Liver (tissue), 9 donors: ENCODE data around the gene TMEM259. TPM values are rescaled to one million over a fixed set of nuclear protein-coding genes. Genes with fewer than 3 reads are reported as not detected.

Source experiments
- DNase-seq: peaks from one replicate; pipeline ENCODE4 v3.0.0-alpha.2; 2017; ENCODE audit warnings: low spot score
- H3K27ac ChIP-seq, 2 donors: one replicate each; pipeline ENCODE4 v1.7.0; 2013; ENCODE audit warnings: inconsistent platforms in 2 of 2, low read length in 2 of 2, control low read depth in 1 of 2, low read depth in 1 of 2, mild to moderate bottlenecking in 1 of 2
- H3K27me3 ChIP-seq, 4 donors: one replicate each; pipeline versions ENCODE4 v1.6.1 to v1.7.0; 2013; ENCODE audit warnings: low read length in 3 of 4, inconsistent platforms in 1 of 4, mild to moderate bottlenecking in 1 of 4, moderate library complexity in 1 of 4; ENCODE audit not compliant: control insufficient read depth in 4 of 4, insufficient read depth in 4 of 4
- H3K36me3 ChIP-seq, 4 donors: one replicate each; pipeline versions ENCODE4 v1.6.1 to v1.7.0; 2013; ENCODE audit warnings: low read length in 3 of 4, mild to moderate bottlenecking in 3 of 4, low read depth in 1 of 4, moderate library complexity in 1 of 4; ENCODE audit not compliant: control insufficient read depth in 4 of 4, insufficient read depth in 3 of 4
- H3K4me1 ChIP-seq, 4 donors: one replicate each; pipeline versions ENCODE4 v1.6.1 to v1.7.0; 2013; ENCODE audit warnings: low read length in 3 of 4, mild to moderate bottlenecking in 3 of 4, moderate library complexity in 1 of 4; ENCODE audit not compliant: control insufficient read depth in 4 of 4, insufficient read depth in 4 of 4
- H3K4me3 ChIP-seq, 3 donors: one replicate each; pipeline versions ENCODE4 v1.6.1 to v1.7.0; 2013; ENCODE audit warnings: low read length in 3 of 3, control low read depth in 1 of 3, low read depth in 1 of 3, mild to moderate bottlenecking in 1 of 3
- H3K9ac ChIP-seq, 2 donors: one replicate each; pipeline ENCODE4 v1.7.0; 2013; ENCODE audit warnings: low read length in 2 of 2, mild to moderate bottlenecking in 2 of 2, moderate library complexity in 2 of 2, control low read depth in 1 of 2, low read depth in 1 of 2
- H3K9me3 ChIP-seq, 4 donors: one replicate each; pipeline versions ENCODE4 v1.6.1 to v1.7.0; 2013; ENCODE audit warnings: low read length in 3 of 4; ENCODE audit not compliant: control insufficient read depth in 4 of 4
- EGR1 ChIP-seq, 2 donors: IDR thresholded peaks; 2 replicates each; pipeline ENCODE4 v1.6.1; 2016 to 2018; ENCODE audit warnings: antibody characterized with exemption in 2 of 2, low read depth in 2 of 2
- FOXA2 ChIP-seq: IDR thresholded peaks from 2 replicates; pipeline ENCODE4 v1.6.1; 2016; ENCODE audit warnings: antibody characterized with exemption
- GABPA ChIP-seq, 2 donors: IDR thresholded peaks in 1 of 2; conservative IDR thresholded peaks in 1 of 2; 2 replicates each; pipeline ENCODE4 v1.6.1; 2016; ENCODE audit warnings: antibody characterized with exemption in 2 of 2, mild to moderate bottlenecking in 1 of 2, moderate library complexity in 1 of 2
- HNF4A ChIP-seq, 2 donors: conservative IDR thresholded peaks; 2 replicates each; pipeline ENCODE4 v1.6.1; 2016; ENCODE audit warnings: antibody characterized with exemption in 2 of 2, mild to moderate bottlenecking in 2 of 2
- HNF4G ChIP-seq: IDR thresholded peaks from 2 replicates; pipeline ENCODE4 v1.6.1; 2016; ENCODE audit warnings: antibody characterized with exemption
- JUND ChIP-seq, 2 donors: IDR thresholded peaks; 2 replicates each; pipeline ENCODE4 v1.6.1; 2016; ENCODE audit warnings: antibody characterized with exemption in 2 of 2
- MAX ChIP-seq: IDR thresholded peaks from 2 replicates; pipeline ENCODE4 v1.6.1; 2016; ENCODE audit warnings: antibody characterized with exemption
- NR2F2 ChIP-seq: IDR thresholded peaks from 2 replicates; pipeline ENCODE4 v1.6.1; 2016; ENCODE audit warnings: antibody characterized with exemption
- RAD21 ChIP-seq, 2 donors: IDR thresholded peaks; 2 replicates each; pipeline ENCODE4 v1.6.1; 2016; ENCODE audit warnings: antibody characterized with exemption in 2 of 2, mild to moderate bottlenecking in 2 of 2
- REST ChIP-seq: IDR thresholded peaks from 2 replicates; pipeline ENCODE4 v1.6.1; 2016; ENCODE audit warnings: antibody characterized with exemption, mild to moderate bottlenecking
- RXRA ChIP-seq, 2 donors: IDR thresholded peaks; 2 replicates each; pipeline ENCODE4 v1.6.1; 2017 to 2018; ENCODE audit warnings: antibody characterized with exemption in 2 of 2, mild to moderate bottlenecking in 1 of 2
- SP1 ChIP-seq: IDR thresholded peaks from 2 replicates; pipeline ENCODE4 v1.6.1; 2018; ENCODE audit warnings: antibody characterized with exemption, mild to moderate bottlenecking
- TAF1 ChIP-seq: conservative IDR thresholded peaks from 2 replicates; pipeline ENCODE4 v1.6.1; 2016; ENCODE audit warnings: antibody characterized with exemption, mild to moderate bottlenecking
- WGBS: extraction: QIAGEN DNeasy Blood & Tissue Kit; methylation state at CpG from one replicate; pipeline ENCODE4 v1.1.7; 2013; 5-methylcytosine and 5-hydroxymethylcytosine counted together
- polyA plus RNA-seq, 2 donors: library from polyadenylated mRNA; stranded (reverse) in 1 of 2; unstranded in 1 of 2; fragments of 200-250 nt in 1 of 2; fragments of >200 nt in 1 of 2; fragmentation: Nextera tagmentation in 1 of 2; extraction: Ambion mirVana in 1 of 2; gene quantifications; one replicate each; pipeline versions ENCODE4 v1.2.1 to v1.2.3, GENCODE V29; 2013 to 2015
- total RNA-seq, 2 donors: library from RNA; depleted of rRNA; stranded (reverse); fragments of >200 nt; gene quantifications; one replicate each; pipeline ENCODE4 v1.2.3, GENCODE V29; 2014
- TF ChIP-seq, protein P1 (sequence below): fragments of 150-350 bp; IDR thresholded peaks from 2 replicates; pipeline ENCODE4 v1.5.1; 2017; ENCODE audit warnings: improper control_type of control experiment, low read depth, low read length; ENCODE audit not compliant: missing input control
- TF ChIP-seq, protein P2 (sequence below): IDR thresholded peaks from 2 replicates; pipeline ENCODE4 v1.6.1; 2016; ENCODE audit warnings: antibody characterized with exemption
- TF ChIP-seq, protein P3 (sequence below): IDR thresholded peaks from 2 replicates; pipeline ENCODE4 v1.6.1; 2016; ENCODE audit warnings: antibody characterized with exemption
- donor health status: healthy.
- donor health status: healthy.
- donor health status: healthy.
- donor health status: healthy.
- donor health status: healthy.

Gene TMEM259
- total and polyA plus RNA-seq, 4 donors: 29.7 to 99.3 (median 57.3) TPM

DNA sequence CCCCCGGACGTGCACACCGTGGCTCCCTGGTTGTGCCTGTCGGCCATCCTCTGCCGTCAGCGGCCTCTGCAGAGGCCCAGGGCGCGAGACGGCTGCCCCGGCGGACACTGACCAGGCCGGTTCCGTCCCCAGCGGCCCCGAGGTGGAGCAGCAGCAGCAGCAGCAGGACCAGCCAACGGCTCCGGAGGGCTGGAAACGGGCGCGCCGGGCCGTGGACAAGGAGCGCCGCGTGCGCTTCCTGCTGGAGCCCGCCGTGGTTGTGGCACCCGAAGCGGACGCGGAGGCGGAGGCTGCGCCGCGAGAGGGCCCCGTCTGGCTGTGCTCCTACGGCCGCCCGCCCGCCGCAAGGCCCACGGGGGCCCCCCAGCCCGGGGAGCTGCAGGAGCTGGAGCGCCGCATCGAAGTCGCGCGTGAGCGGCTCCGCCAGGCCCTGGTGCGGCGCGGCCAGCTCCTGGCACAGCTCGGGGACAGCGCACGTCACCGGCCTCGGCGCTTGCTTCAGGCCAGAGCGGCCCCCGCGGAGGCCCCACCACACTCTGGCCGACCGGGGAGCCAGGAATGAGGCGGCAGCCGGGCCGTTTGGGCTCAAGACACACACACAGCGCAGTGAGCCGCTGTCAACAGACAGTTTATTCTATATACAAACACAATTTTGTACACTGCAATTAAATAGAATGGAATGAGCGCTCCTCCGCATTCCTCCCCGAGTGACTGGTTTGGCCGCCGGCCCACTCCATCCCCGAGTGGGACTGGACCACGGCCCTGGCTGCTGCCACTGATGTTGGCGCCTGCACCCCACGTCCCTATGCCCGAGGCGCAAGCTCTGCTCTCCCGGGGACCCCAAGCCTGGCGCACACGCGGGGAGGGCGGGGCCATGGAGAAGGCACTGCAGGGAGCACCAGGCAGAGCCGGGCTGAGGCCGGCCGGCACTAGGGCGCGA, 11.6 kb downstream of the TMEM259 start:
- Histone ChIP-seq H3K4me1 (no peaks in the 10 kb centered on the region), H3K9ac (no peak overlapping the region), H3K9me3 (no peaks in the 10 kb centered on the region), H3K27ac (no peak overlapping the region), H3K36me3 (peaks cover 2 to 40% (median 16%) of the 10 kb centered on the region in 4 donors), H3K4me3 (no peak overlapping the region), H3K27me3 (no peaks in the 10 kb centered on the region)
- TF ChIP-seq, protein P1, sequence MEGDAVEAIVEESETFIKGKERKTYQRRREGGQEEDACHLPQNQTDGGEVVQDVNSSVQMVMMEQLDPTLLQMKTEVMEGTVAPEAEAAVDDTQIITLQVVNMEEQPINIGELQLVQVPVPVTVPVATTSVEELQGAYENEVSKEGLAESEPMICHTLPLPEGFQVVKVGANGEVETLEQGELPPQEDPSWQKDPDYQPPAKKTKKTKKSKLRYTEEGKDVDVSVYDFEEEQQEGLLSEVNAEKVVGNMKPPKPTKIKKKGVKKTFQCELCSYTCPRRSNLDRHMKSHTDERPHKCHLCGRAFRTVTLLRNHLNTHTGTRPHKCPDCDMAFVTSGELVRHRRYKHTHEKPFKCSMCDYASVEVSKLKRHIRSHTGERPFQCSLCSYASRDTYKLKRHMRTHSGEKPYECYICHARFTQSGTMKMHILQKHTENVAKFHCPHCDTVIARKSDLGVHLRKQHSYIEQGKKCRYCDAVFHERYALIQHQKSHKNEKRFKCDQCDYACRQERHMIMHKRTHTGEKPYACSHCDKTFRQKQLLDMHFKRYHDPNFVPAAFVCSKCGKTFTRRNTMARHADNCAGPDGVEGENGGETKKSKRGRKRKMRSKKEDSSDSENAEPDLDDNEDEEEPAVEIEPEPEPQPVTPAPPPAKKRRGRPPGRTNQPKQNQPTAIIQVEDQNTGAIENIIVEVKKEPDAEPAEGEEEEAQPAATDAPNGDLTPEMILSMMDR: no peak
- TF ChIP-seq RXRA (IDR thresholded peaks at IDR 0.05) (no peak), NR2F2 (no peak), HNF4A (conservative IDR thresholded peaks at IDR 0.05) (no peak), HNF4G (no peak), FOXA2 (no peak), GABPA (IDR thresholded peaks at IDR 0.05 in 1 of 2, conservative IDR thresholded peaks at IDR 0.05 in 1 of 2) (no peak), EGR1 (IDR thresholded peaks at IDR 0.05; ENCODE audit: low read depth in 2 of 2) (no peak), SP1 (no peak), MAX (no peak), TAF1 (no peak), REST (no peak), RAD21 (IDR thresholded peaks at IDR 0.05) (no peak), JUND (IDR thresholded peaks at IDR 0.05) (no peak)
- TF ChIP-seq, protein P2, sequence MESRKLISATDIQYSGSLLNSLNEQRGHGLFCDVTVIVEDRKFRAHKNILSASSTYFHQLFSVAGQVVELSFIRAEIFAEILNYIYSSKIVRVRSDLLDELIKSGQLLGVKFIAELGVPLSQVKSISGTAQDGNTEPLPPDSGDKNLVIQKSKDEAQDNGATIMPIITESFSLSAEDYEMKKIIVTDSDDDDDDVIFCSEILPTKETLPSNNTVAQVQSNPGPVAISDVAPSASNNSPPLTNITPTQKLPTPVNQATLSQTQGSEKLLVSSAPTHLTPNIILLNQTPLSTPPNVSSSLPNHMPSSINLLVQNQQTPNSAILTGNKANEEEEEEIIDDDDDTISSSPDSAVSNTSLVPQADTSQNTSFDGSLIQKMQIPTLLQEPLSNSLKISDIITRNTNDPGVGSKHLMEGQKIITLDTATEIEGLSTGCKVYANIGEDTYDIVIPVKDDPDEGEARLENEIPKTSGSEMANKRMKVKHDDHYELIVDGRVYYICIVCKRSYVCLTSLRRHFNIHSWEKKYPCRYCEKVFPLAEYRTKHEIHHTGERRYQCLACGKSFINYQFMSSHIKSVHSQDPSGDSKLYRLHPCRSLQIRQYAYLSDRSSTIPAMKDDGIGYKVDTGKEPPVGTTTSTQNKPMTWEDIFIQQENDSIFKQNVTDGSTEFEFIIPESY: no peak
- TF ChIP-seq, protein P3, sequence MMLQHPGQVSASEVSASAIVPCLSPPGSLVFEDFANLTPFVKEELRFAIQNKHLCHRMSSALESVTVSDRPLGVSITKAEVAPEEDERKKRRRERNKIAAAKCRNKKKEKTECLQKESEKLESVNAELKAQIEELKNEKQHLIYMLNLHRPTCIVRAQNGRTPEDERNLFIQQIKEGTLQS: no peak
- 88% methylated on average over 92 of the region's 92 CpGs for WGBS
- DNase-seq: no peak
